GM12873 (cell line): ENCODE results near the gene PTCH1.

Source experiments
- CTCF ChIP-seq: IDR thresholded peaks from 2 replicates; pipeline ENCODE4 v1.5.1; 2012; ENCODE audit warnings: low read depth, mild to moderate bottlenecking, moderate library complexity, low read length, control low read depth; ENCODE audit not compliant: insufficient read depth; ENCODE audit errors: missing control alignments

The PTCH1 gene

GRCh38 chr9:95507464-95508241, 9.1 kb downstream of the PTCH1 start:
- no peak for TF ChIP-seq CTCF

DNA sequence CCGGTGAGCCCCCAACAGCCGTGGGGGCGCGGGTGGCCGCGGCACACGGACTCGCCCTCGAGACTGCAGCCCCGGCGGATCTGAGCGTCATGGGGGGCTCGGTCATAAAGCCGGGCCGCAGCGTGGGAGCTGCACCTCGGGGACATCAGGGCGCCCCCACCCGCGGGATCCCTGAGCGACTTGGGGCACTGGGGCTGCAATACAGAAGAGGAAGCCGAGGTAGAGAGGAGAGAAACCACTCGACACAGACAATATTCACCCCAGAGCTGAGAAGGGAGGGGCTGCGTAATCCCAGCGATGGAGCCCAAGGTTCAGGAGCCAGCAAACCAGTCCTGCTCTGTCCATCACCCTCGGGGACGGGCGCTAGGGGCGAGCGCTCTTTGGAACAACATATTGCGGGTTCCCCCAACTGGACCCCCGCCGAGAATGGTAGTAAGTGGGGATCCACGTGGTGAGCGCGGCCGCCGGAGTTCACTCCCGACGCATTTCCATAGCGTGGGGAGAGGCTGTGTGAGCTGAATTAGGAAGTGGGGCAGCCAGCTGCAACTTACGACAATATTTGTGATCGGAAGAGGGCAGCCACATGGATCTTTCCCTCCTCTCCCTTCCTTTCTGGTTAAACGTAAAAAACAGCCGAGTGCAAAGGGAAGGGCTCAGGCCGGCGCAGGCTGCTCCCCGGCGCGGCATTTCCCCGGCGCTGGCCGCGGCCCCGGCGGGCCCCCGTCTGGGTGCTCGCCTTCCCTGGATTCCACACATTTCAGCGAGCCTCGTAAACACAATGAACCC, 9.9 kb downstream of the PTCH1 start:
- no peak for TF ChIP-seq CTCF

DNA sequence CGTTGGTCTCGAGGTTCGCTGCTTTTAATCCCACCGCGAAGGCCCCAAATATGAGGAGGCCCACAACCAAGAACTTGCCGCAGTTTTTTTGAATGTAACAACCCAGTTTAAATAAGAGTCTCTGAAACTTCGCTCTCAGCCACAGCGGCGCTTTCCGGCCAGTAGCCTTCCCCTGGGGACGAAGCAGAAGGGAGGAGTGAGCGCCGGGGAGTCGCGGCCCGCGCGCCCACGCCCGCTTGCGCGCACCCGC, 10.4 kb downstream of the PTCH1 start:
- TF ChIP-seq CTCF: no peak

GRCh38 chr9:95505717-95506427, 10.9 kb downstream of the PTCH1 start:
- no peak for TF ChIP-seq CTCF

DNA sequence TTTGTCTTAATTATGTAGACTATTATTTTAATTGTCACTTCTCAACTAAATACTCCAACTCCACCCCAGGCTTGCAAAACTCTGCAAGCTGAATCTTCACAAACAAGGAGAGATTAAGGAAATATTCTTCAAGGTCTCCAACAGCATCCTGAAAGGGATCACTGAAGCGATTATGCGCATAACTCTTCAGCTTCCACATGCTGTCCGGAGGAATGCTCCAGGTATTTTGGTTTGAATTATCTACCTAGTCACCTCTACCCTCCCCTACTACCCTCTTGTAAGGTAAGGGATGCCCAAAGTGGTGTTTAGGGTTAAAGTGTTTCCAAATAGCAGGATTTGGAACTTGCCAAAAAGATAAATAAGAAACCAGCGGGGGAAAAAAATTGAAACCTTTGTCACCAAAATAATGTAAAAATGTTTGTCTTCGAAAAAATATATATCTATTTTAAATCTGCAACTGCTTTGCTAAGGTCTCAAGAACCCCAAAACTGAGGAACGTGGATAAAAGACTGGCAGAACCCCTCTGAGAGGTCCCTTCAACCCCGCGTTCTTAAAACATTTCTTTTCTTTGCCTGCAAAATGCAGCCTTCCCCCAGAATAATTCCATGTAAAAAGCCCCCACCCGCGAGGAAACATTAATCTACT, 11.6 kb downstream of the PTCH1 start:
- TF ChIP-seq CTCF: no peak

- TF ChIP-seq CTCF: no peak
Observed at GRCh38 chr9:95504053-95504963, 12.5 kb downstream of the PTCH1 start.
